Endodermal cell (in vitro differentiated cells): ENCODE measurements around the gene RCOR1. TPM values are rescaled to one million over a fixed set of nuclear protein-coding genes. Genes with fewer than 3 reads are reported as not detected.

Source experiments
- DNase-seq: peaks from one replicate; pipeline ENCODE4 v3.0.0-alpha.2; 2017
- H3K27ac ChIP-seq: 2 replicates; pipeline ENCODE4 v1.5.1; 2013; ENCODE audit warnings: mild to moderate bottlenecking, low read depth, low read length, moderate library complexity
- H3K27me3 ChIP-seq: 2 replicates; pipeline ENCODE4 v1.6.1; 2013; ENCODE audit warnings: mild to moderate bottlenecking, low read length, moderate library complexity; ENCODE audit not compliant: insufficient read depth, control insufficient read depth, poor library complexity, severe bottlenecking
- H3K36me3 ChIP-seq: 2 replicates; pipeline ENCODE4 v1.7.0; 2013; ENCODE audit warnings: mild to moderate bottlenecking, low read length, moderate library complexity; ENCODE audit not compliant: control insufficient read depth, insufficient read depth
- H3K4me1 ChIP-seq: one replicate; pipeline ENCODE4 v1.7.0; 2013; ENCODE audit warnings: low read length; ENCODE audit not compliant: control insufficient read depth, insufficient read depth
- H3K4me3 ChIP-seq: 2 replicates; pipeline ENCODE4 v1.5.1; 2013; ENCODE audit warnings: mild to moderate bottlenecking, low read length, moderate library complexity
- H3K9ac ChIP-seq: 2 replicates; pipeline ENCODE4 v1.6.1; 2013; ENCODE audit warnings: mild to moderate bottlenecking, low read length, moderate library complexity; ENCODE audit not compliant: poor library complexity, severe bottlenecking; ENCODE audit errors: extremely low read depth
- H3K9me3 ChIP-seq: 2 replicates; pipeline ENCODE4 v1.6.1; 2013; ENCODE audit warnings: mild to moderate bottlenecking, low read length, moderate library complexity; ENCODE audit not compliant: control insufficient read depth
- H3K27ac Mint-ChIP-seq: 2 replicates; pipeline ENCODE4 v1.8.0; 2020; ENCODE audit warnings: mixed read lengths
- H3K27me3 Mint-ChIP-seq: 2 replicates; pipeline ENCODE4 v1.8.0; 2021; ENCODE audit warnings: mild to moderate bottlenecking, mixed read lengths; ENCODE audit not compliant: insufficient read depth
- H3K36me3 Mint-ChIP-seq: 2 replicates; pipeline ENCODE4 v1.8.0; 2020; ENCODE audit warnings: low read depth, mixed read lengths
- H3K4me1 Mint-ChIP-seq: 2 replicates; pipeline ENCODE4 v1.8.0; 2020; ENCODE audit warnings: mixed read lengths
- H3K4me3 Mint-ChIP-seq: 2 replicates; pipeline ENCODE4 v1.8.0; 2020; ENCODE audit warnings: mild to moderate bottlenecking, moderate library complexity, mixed read lengths
- H3K9me3 Mint-ChIP-seq: 2 replicates; pipeline ENCODE4 v1.8.0; 2020; ENCODE audit warnings: mild to moderate bottlenecking, mixed read lengths
- WGBS, 2 experiments: methylation state at CpG; one replicate each; pipeline versions ENCODE4 v1.1.5 to v1.1.7; 2013; ENCODE audit warnings: missing lambda C conversion rate in 2 of 2, mixed read lengths in 1 of 2; ENCODE audit not compliant: insufficient coverage in 1 of 2, insufficient read length in 1 of 2; 5-methylcytosine and 5-hydroxymethylcytosine counted together
- total RNA-seq, 2 donors: library from RNA; stranded (reverse); fragmentation: NEBNext Ultra II Directional in 1 of 2; extraction: Animal tissue kit (Norgen Biotek cat#: 25700) in 1 of 2; gene quantifications; 2 replicates in 1 of 2; 3 replicates in 1 of 2; pipeline ENCODE4 v1.2.1, GENCODE V29; 2021
- TF ChIP-seq, protein P1 (sequence below): fragments of 200-600 bp; sonication (generic); conservative IDR thresholded peaks from 2 replicates; pipeline ENCODE4 v1.5.0; 2021; ENCODE audit warnings: antibody characterized with exemption, mild to moderate bottlenecking

RCOR1 gene
- total RNA-seq, 2 donors from 2014 or later, result 30.3 to 31.5 TPM

- H3K27me3 ChIP-seq, result no peaks in the 10 kb centered on the region
- no peak overlapping the region for H3K27ac ChIP-seq
- no peaks in the 10 kb centered on the region for H3K9me3 ChIP-seq
- H3K4me3 ChIP-seq, result no peak overlapping the region
- H3K4me1 ChIP-seq, result no peaks in the 10 kb centered on the region
- Mint-ChIP-seq H3K27me3 (peaks cover 3% of the 10 kb centered on the region), H3K4me3 (no peak overlapping the region), H3K9me3 (no peaks in the 10 kb centered on the region), H3K4me1 (peaks cover 5% of the 10 kb centered on the region), H3K36me3 (no peaks in the 10 kb centered on the region), H3K27ac (no peak overlapping the region)
- peak; percentile 43 for DNase-seq
- WGBS, 2 experiments, result 88 to 94% methylated on average over 2 to 4 of the region's 4 CpGs
- TF ChIP-seq, protein P1, sequence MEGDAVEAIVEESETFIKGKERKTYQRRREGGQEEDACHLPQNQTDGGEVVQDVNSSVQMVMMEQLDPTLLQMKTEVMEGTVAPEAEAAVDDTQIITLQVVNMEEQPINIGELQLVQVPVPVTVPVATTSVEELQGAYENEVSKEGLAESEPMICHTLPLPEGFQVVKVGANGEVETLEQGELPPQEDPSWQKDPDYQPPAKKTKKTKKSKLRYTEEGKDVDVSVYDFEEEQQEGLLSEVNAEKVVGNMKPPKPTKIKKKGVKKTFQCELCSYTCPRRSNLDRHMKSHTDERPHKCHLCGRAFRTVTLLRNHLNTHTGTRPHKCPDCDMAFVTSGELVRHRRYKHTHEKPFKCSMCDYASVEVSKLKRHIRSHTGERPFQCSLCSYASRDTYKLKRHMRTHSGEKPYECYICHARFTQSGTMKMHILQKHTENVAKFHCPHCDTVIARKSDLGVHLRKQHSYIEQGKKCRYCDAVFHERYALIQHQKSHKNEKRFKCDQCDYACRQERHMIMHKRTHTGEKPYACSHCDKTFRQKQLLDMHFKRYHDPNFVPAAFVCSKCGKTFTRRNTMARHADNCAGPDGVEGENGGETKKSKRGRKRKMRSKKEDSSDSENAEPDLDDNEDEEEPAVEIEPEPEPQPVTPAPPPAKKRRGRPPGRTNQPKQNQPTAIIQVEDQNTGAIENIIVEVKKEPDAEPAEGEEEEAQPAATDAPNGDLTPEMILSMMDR, result no peak
- no peaks in the 10 kb centered on the region for H3K36me3 ChIP-seq
- H3K9ac ChIP-seq, result no peak overlapping the region
These were observed 176.5 kb downstream of the RCOR1 start for GRCh38 chr14:102769049-102769327.

DNA sequence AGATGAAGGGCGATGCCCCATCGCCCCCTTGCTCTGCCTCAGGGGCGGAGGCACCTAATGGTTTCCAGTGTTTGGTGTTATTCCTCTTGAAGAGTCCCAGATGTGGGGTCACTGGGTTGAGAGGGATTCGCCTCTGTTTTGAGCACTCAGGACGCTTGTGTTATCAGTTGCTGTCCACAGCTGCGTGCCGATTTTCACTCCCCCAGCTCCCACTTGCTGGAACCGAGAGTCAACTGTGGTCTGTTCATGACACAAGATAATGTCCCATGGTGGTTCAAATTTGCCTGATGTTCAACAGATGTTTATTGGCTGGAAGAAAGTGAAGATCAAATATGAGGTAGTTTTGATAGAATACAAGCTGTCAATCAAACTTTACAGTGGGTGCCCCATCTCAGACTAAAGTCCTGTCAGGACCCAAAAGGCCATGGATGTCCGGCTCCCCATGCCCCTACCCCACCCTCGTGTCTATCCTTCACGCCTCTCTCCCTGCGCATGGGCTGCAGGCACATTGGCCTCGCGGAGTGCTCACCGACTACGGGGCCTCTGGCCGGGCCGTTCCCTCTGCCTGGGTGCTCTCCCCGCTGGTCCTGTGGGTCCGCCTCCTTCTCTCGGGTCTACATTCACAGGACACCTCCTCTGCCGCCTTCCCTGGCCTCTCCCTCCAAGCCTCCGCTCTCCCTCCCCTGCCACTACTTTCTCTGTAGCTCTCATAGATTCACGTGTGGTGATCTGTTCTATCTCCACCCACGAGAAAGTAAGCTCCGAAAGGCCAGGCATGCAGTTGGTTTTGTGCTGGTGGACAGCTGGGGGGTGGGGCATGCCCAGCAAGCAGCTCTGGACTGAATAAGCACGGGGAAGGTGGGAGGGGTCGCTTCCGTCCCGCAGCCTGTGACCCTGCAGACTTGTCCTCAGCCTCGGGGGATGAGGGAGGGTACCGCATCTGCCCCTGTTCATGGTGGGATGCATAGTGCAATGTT is 178.0 kb downstream of the RCOR1 start:
- H3K27me3 Mint-ChIP-seq, result peaks cover 3% of the 10 kb centered on the region
- no peak overlapping the region for H3K27ac Mint-ChIP-seq
- H3K4me3 Mint-ChIP-seq, result no peak overlapping the region
- peaks cover 9% of the 10 kb centered on the region for H3K4me1 Mint-ChIP-seq
- H3K9me3 Mint-ChIP-seq, result no peaks in the 10 kb centered on the region
- Histone ChIP-seq H3K27me3 (no peaks in the 10 kb centered on the region), H3K4me3 (no peak overlapping the region), H3K36me3 (no peaks in the 10 kb centered on the region), H3K9ac (no peak overlapping the region), H3K4me1 (no peaks in the 10 kb centered on the region), H3K27ac (no peak overlapping the region), H3K9me3 (no peaks in the 10 kb centered on the region)
- WGBS, 2 experiments, result 89 to 94% methylated on average over 12 to 32 of the region's 32 CpGs
- no peaks in the 10 kb centered on the region for H3K36me3 Mint-ChIP-seq
- TF ChIP-seq, protein P1, result no peak
- peak; percentile 43 for DNase-seq

DNA sequence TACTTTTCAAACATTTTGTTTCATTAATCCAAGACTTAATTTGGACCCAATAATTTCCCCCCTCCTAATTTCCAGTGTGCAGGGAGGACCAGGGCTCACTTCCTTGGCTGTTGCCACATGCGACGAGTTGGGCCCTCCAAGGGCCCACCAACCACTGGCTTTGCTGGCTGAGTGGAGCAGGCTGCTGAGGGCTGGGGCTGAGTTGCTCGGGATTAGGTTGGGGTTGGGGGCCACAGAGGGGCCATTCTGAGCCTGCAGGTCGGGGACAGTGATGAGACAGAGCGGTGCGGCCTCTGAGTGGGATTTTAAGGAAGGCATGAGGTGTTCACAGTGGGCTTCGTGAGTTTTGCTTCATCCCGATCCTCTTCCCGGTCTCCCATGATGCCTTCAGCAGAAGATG is 178.7 kb downstream of the RCOR1 start:
- Mint-ChIP-seq H3K4me3 (no peak overlapping the region), H3K27me3 (peaks cover 3% of the 10 kb centered on the region), H3K4me1 (peaks cover 9% of the 10 kb centered on the region), H3K27ac (no peak overlapping the region), H3K9me3 (no peaks in the 10 kb centered on the region), H3K36me3 (no peaks in the 10 kb centered on the region)
- Histone ChIP-seq H3K9ac (no peak overlapping the region), H3K27me3 (no peaks in the 10 kb centered on the region), H3K4me3 (no peak overlapping the region), H3K9me3 (no peaks in the 10 kb centered on the region), H3K36me3 (no peaks in the 10 kb centered on the region), H3K4me1 (no peaks in the 10 kb centered on the region), H3K27ac (no peak overlapping the region)
- DNase-seq, result peak; percentile 30
- 89 to 100% methylated on average over 4 to 9 of the region's 9 CpGs for WGBS, 2 experiments
- TF ChIP-seq, protein P1, result no peak
